HepG2 (cell line): ENCODE data around the gene TSPAN32. TPM values are rescaled to one million over a fixed set of nuclear protein-coding genes. Genes with fewer than 3 reads are reported as not detected.
A peak's percentile ranks its signal among the peaks of the same experiment; 100 is the strongest.

Source experiments
- ATAC-seq: fragments of 200-7000 bp; cut with Tn5 transposase; 3 replicates; pipeline ENCODE4 v1.9.1; 2020; ENCODE audit warnings: mild to moderate bottlenecking, moderate library complexity
- BruUV-seq: library from RNA; stranded (reverse); fragments of 400-500 nt; replicated peaks from 2 replicates; lab custom pipeline; 2021; lab: Mats Ljungman, UMichigan
- CTCF ChIA-PET: fragments of 300-600 bp; formaldehyde crosslinking; extraction: SDS; loops from one replicate; lab custom pipeline; 2021; ENCODE audit warnings: low total read pairs, inconsistent platforms, low intra/inter-chr PET ratio; lab: Yijun Ruan, JAX
- POLR2A ChIA-PET: fragments of 350-600 bp; sonication (Branson Sonifier 250); formaldehyde crosslinking; loops from one replicate; lab custom pipeline; 2020; ENCODE audit warnings: antibody characterized with exemption, inconsistent platforms; lab: Yijun Ruan, JAX
- DNase-seq: peaks from one replicate; pipeline ENCODE4 v3.0.0-alpha.2; 2015; ENCODE audit warnings: low spot score
- FAIRE-seq: peaks from 3 replicates; lab custom pipeline; 2011; peaks lifted over from hg19 to GRCh38; lab: Jason Lieb, UNC
- H2AFZ ChIP-seq: one replicate; pipeline ENCODE4 v1.6.1; 2011; ENCODE audit warnings: low read length, inconsistent platforms
- H3K27ac ChIP-seq: fragments of 300-600 bp; 3 replicates; pipeline ENCODE4 v1.8.0; 2011; ENCODE audit warnings: mixed run types, mild to moderate bottlenecking, mixed read lengths, low read length, inconsistent platforms; ENCODE audit not compliant: insufficient read depth; ENCODE audit errors: extremely low read length
- H3K27me3 ChIP-seq, 2 experiments: fragments of 200-600 bp in 1 of 2; 2 replicates in 1 of 2; 3 replicates in 1 of 2; pipeline versions ENCODE4 v1.6.0 to v1.8.0; 2011; ENCODE audit warnings: low read length in 2 of 2, mild to moderate bottlenecking in 2 of 2, moderate library complexity in 2 of 2, inconsistent platforms in 1 of 2; ENCODE audit not compliant: insufficient read depth in 2 of 2, control insufficient read depth in 1 of 2
- H3K36me3 ChIP-seq, 2 experiments: fragments of 200-600 bp in 1 of 2; replicated peaks in 1 of 2; 2 replicates in 1 of 2; 3 replicates in 1 of 2; pipeline versions ENCODE4 v1.5.1 to v1.8.0; 2011; ENCODE audit warnings: low read length in 2 of 2, inconsistent platforms in 1 of 2; ENCODE audit not compliant: insufficient read depth in 2 of 2, control insufficient read depth in 1 of 2
- H3K4me1 ChIP-seq: 2 replicates; pipeline ENCODE4 v1.5.1; 2012; ENCODE audit warnings: low read length, inconsistent platforms; ENCODE audit not compliant: insufficient read depth
- H3K4me2 ChIP-seq: 2 replicates; pipeline ENCODE4 v1.6.0; 2011; ENCODE audit warnings: low read depth, low read length, inconsistent platforms
- H3K4me3 ChIP-seq, 3 experiments: fragments of 200-600 bp in 1 of 3; sonication (generic), shearing (Covaris generic) in 1 of 3; replicated peaks in 1 of 3; 2 replicates each; pipeline ENCODE4 v1.5.1; 2011 to 2016; ENCODE audit warnings: low read length in 3 of 3, inconsistent platforms in 2 of 3, low read depth in 2 of 3, mild to moderate bottlenecking in 2 of 3, control low read depth in 1 of 3, mixed read lengths in 1 of 3; ENCODE audit not compliant: insufficient read depth in 1 of 3
- H3K79me2 ChIP-seq: one replicate; pipeline ENCODE4 v1.6.1; 2011; ENCODE audit warnings: low read length, inconsistent platforms; ENCODE audit not compliant: insufficient read depth
- H3K9ac ChIP-seq: 2 replicates; pipeline ENCODE4 v1.6.0; 2011; ENCODE audit warnings: mild to moderate bottlenecking, low read depth, low read length, inconsistent platforms; ENCODE audit not compliant: insufficient read depth
- H3K9me3 ChIP-seq: 2 replicates; pipeline ENCODE4 v1.5.1; 2012; ENCODE audit warnings: mild to moderate bottlenecking, low read length
- H4K20me1 ChIP-seq: 2 replicates; pipeline ENCODE4 v1.6.0; 2011; ENCODE audit warnings: inconsistent platforms, mild to moderate bottlenecking, low read length, moderate library complexity; ENCODE audit not compliant: insufficient read depth
- BCLAF1 ChIP-seq: fragments of 450-650 bp; IDR thresholded peaks from 2 replicates; pipeline ENCODE4 v1.6.1; 2017; ENCODE audit warnings: mild to moderate bottlenecking
- HNRNPL ChIP-seq: fragments of 200-400 bp; formaldehyde crosslinking; IDR thresholded peaks from 2 replicates; pipeline ENCODE4 v1.6.1; 2017; ENCODE audit warnings: mild to moderate bottlenecking, low read depth, low read length
- PRMT3 ChIP-seq: sonication (generic); formaldehyde crosslinking; IDR thresholded peaks from 2 replicates; pipeline ENCODE4 v1.8.1; 2022; ENCODE audit warnings: low read depth, mild to moderate bottlenecking, moderate library complexity, missing genetic modification reagents, borderline replicate concordance
- RFX5 ChIP-seq: IDR thresholded peaks from 2 replicates; pipeline ENCODE4 v1.6.1; 2011; ENCODE audit warnings: low read depth, low read length, improper control_type of control experiment
- WGBS: methylation state at CpG from one replicate; pipeline ENCODE4 v1.1.6; 2017; ENCODE audit warnings: low lambda C conversion rate; 5-methylcytosine and 5-hydroxymethylcytosine counted together
- in situ Hi-C: cut with HindIII; loops from 2 replicates; pipeline ENCODE4 v1.10.0; 2017; ENCODE audit warnings: low pct_unique_long_range_greater_than_20kb; ENCODE audit not compliant: extremely low pct_ligation_motif_present
- intact Hi-C: fragments of 100-400 bp; cut with micrococcal nuclease; formaldehyde crosslinking; loops from one replicate; pipeline ENCODE4 v1.10.0; 2022; ENCODE audit not compliant: unreplicated experiment
- polyA plus RNA-seq, 8 experiments: library from polyadenylated mRNA; depleted of rRNA in 3 of 8; stranded (reverse) in 7 of 8; unstranded in 1 of 8; fragments of >200 nt; fragmentation: Illumina TruSeq in 4 of 8; extraction: Trizol in 4 of 8; gene quantifications; 2 replicates each; pipeline versions ENCODE4 v1.2.1 to v1.2.3, GENCODE V29; 2011 to 2016; ENCODE audit warnings: low read depth in 4 of 8, missing spikeins in 1 of 8, mixed read lengths in 1 of 8; ENCODE audit not compliant: insufficient read depth in 1 of 8
- total RNA-seq, 5 experiments: library from RNA; depleted of rRNA; stranded (reverse); fragments of >200 nt; fragmentation: Illumina TruSeq; extraction: Trizol; gene quantifications; 2 replicates each; pipeline ENCODE4 v1.2.3, GENCODE V29; 2016; ENCODE audit warnings: low read depth in 1 of 5

Gene TSPAN32
- total and polyA plus RNA-seq, 2 of the 13 experiments (the other 11 are each of a cell fraction or from before 2014, with no cell fraction given): 0.09 to 0.70 TPM

- DNase-seq (no peak), ATAC-seq (no peak), FAIRE-seq (no peak)
- H3K9ac ChIP-seq: no peak overlapping the region
- no peaks in the 10 kb centered on the region for H3K79me2 ChIP-seq
- H3K27me3 ChIP-seq: peaks cover 11 to 28% of the 10 kb centered on the region in 2 experiments; a peak in 3 of 5 replicates
- 12% methylated on average over 11 of the region's 16 CpGs for WGBS
- H3K4me1 ChIP-seq: no peaks in the 10 kb centered on the region
- in situ Hi-C loops (loop anchor here (5.0 kb wide), 2 partner anchors 106 to 216 kb away; no protein-coding TSS in a partner anchor), intact Hi-C loops (loop anchor here (10.0 kb wide), 1 partner anchor 224 kb away; no protein-coding TSS in a partner anchor)
- H2AFZ ChIP-seq: no peak overlapping the region
- TF ChIP-seq RFX5: no peak
- no peaks in the 10 kb centered on the region for H4K20me1 ChIP-seq
- POLR2A ChIA-PET: interaction anchor here (0.7 kb wide), 1 partner anchor 109 kb away, joined by 3 read pairs; no protein-coding TSS in a partner anchor
- no peak overlapping the region for H3K27ac ChIP-seq
- H3K4me3 ChIP-seq: no peak overlapping the region
- BruUV-seq: no TSS peak
- no peaks in the 10 kb centered on the region for H3K9me3 ChIP-seq
- CTCF ChIA-PET: no interaction called here
- no peak overlapping the region for H3K4me2 ChIP-seq
- H3K36me3 ChIP-seq: no peaks in the 10 kb centered on the region
These were observed 9.1 kb downstream of the TSPAN32 start for GRCh38 chr11:2310786-2311352.

- FAIRE-seq (no peak), DNase-seq (no peak), ATAC-seq (peak; percentile 12; the same call in 1 of the 3 replicates)
- POLR2A ChIA-PET: interaction anchor here (0.7 kb wide), 1 partner anchor 109 kb away, joined by 3 read pairs; no protein-coding TSS in a partner anchor
- no TSS peak for BruUV-seq
- no peak overlapping the region for H3K27ac ChIP-seq
- intact Hi-C loops (loop anchor here (10.0 kb wide), 1 partner anchor 223 kb away; no protein-coding TSS in a partner anchor), in situ Hi-C loops (loop anchor here (5.0 kb wide), 2 partner anchors 106 to 216 kb away; no protein-coding TSS in a partner anchor)
- H3K4me3 ChIP-seq: no peak overlapping the region
- H3K9me3 ChIP-seq: no peaks in the 10 kb centered on the region
- no peaks in the 10 kb centered on the region for H3K36me3 ChIP-seq
- H2AFZ ChIP-seq: no peak overlapping the region
- 19% methylated on average over 7 of the region's 21 CpGs for WGBS
- H3K4me1 ChIP-seq: no peaks in the 10 kb centered on the region
- peaks cover 13 to 28% of the 10 kb centered on the region in 2 experiments; a peak in 3 of 5 replicates for H3K27me3 ChIP-seq
- H3K4me2 ChIP-seq: no peak overlapping the region
- CTCF ChIA-PET: no interaction called here
- H3K9ac ChIP-seq: no peak overlapping the region
- no peaks in the 10 kb centered on the region for H3K79me2 ChIP-seq
- no peaks in the 10 kb centered on the region for H4K20me1 ChIP-seq
- TF ChIP-seq HNRNPL: no peak
- no peak for TF ChIP-seq BCLAF1
- no peak for TF ChIP-seq PRMT3
These were observed 9.7 kb downstream of the TSPAN32 start for GRCh38 chr11:2311353-2312133.
